ENCODE results near the gene CHPF2.

CHPF2 gene

GRCh38 chr7:151248346-151249033, 16.2 kb downstream of the CHPF2 start, which contains the start of gene SMARCD3:
Gene SMARCD3 (minus strand): TSS chr7:151248694. CDS start chr7:151248562, 132 bp downstream.
- DNase-seq, result no peak

GRCh38 chr7:151249034-151249731, 16.9 kb downstream of the CHPF2 start:
- DNase-seq, result no peak

GRCh38 chr7:151249732-151250072, 17.4 kb downstream of the CHPF2 start:
- DNase-seq, result no peak

GRCh38 chr7:151250181-151251132, 18.2 kb downstream of the CHPF2 start:
- no peak for DNase-seq

- DNase-seq, result no peak
These were observed 19.0 kb downstream of the CHPF2 start for GRCh38 chr7:151251328-151251688.

GRCh38 chr7:151251689-151252560, 19.6 kb downstream of the CHPF2 start:
- DNase-seq, result peak; percentile 53

GRCh38 chr7:151252561-151252835, 20.2 kb downstream of the CHPF2 start:
- no peak for DNase-seq

GRCh38 chr7:151252961-151253711, 20.9 kb downstream of the CHPF2 start:
- no peak for DNase-seq

GRCh38 chr7:151254316-151254715, 22.0 kb downstream of the CHPF2 start:
- no peak for DNase-seq

- DNase-seq, result no peak
These were observed 22.6 kb downstream of the CHPF2 start for GRCh38 chr7:151254851-151255250.

- DNase-seq, result no peak
These were observed 23.1 kb downstream of the CHPF2 start for GRCh38 chr7:151255390-151255789.

GRCh38 chr7:151256410-151257045, 24.2 kb downstream of the CHPF2 start:
- no peak for DNase-seq

GRCh38 chr7:151257990-151258389, 25.7 kb downstream of the CHPF2 start:
- no peak for DNase-seq

GRCh38 chr7:151260471-151260870, 28.2 kb downstream of the CHPF2 start:
- no peak for DNase-seq

- DNase-seq, result no peak
These were observed 28.6 kb downstream of the CHPF2 start for GRCh38 chr7:151260883-151261282.

GRCh38 chr7:151261529-151261928, 29.2 kb downstream of the CHPF2 start:
- no peak for DNase-seq

- DNase-seq, result no peak
These were observed 32.3 kb downstream of the CHPF2 start for GRCh38 chr7:151264615-151265014.

- no peak for DNase-seq
These were observed 33.2 kb downstream of the CHPF2 start for GRCh38 chr7:151265351-151265931.

GRCh38 chr7:151269511-151269910, 37.2 kb downstream of the CHPF2 start:
- DNase-seq, result no peak

- DNase-seq, result no peak
These were observed 39.5 kb downstream of the CHPF2 start for GRCh38 chr7:151271699-151272355.

- no peak for DNase-seq
These were observed 40.1 kb downstream of the CHPF2 start for GRCh38 chr7:151272405-151272804.
